ENCODE results near the gene PRPF38A. TPM values are rescaled to one million over a fixed set of nuclear protein-coding genes. Genes with fewer than 3 reads are reported as not detected.
A peak's percentile ranks its signal among the peaks of the same experiment; 100 is the strongest.

Gene PRPF38A, protein sequence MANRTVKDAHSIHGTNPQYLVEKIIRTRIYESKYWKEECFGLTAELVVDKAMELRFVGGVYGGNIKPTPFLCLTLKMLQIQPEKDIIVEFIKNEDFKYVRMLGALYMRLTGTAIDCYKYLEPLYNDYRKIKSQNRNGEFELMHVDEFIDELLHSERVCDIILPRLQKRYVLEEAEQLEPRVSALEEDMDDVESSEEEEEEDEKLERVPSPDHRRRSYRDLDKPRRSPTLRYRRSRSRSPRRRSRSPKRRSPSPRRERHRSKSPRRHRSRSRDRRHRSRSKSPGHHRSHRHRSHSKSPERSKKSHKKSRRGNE
- 10 to 100 TPM; 69.7 to 70.4 TPM for total RNA-seq
- polyA plus RNA-seq: 10 to 100 TPM; 27.5 to 45.8 TPM

GRCh38 chr1:52404116-52404974, at the start of gene PRPF38A, which contains the start of gene ORC1:
TSS of gene PRPF38A (plus strand) at chr1:52404602. CDS start at chr1:52404750, 148 bp downstream.
TSS of gene ORC1 (minus strand) at chr1:52404423. CDS start at chr1:52402223, 2,200 bp downstream.
- Histone ChIP-seq H3K4me1 (ENCODE audit: insufficient read depth, low read length) (peaks cover 25% of the 10 kb centered on the region), H3K4me3 (ENCODE audit: low read length in 2 of 2) (peak within 1 kb of the TSS; percentile 85 to 88), H3K27ac (ENCODE audit: low read depth, low read length) (peak within 1 kb of the TSS; percentile 91), H3K9me3 (ENCODE audit: control insufficient read depth in 1 of 2, low read length in 2 of 2) (no peaks in the 10 kb centered on the region), H3K36me3 (ENCODE audit: insufficient read depth, low read length) (peaks cover 24% of the 10 kb centered on the region), H3K27me3 (ENCODE audit: insufficient read depth, low read length) (no peaks in the 10 kb centered on the region)
- ChIA-PET CTCF (ENCODE audit: partially characterized antibody) (interaction anchor here (1.4 to 2.7 kb wide), 7 partner anchors 20 to 282 kb away, joined by 4 to 13 read pairs (median 6); partner anchors contain the start of gene SHISAL2A), POLR2A (ENCODE audit: partially characterized antibody) (interaction anchor here (0.9 to 3.4 kb wide), 25 partner anchors 9 to 523 kb away, joined by 3 to 74 read pairs (median 5); partner anchors contain the start of genes CC2D1B, KTI12, SCP2 and SHISAL2A)
- intact Hi-C loops (cut with micrococcal nuclease): loop anchor here (1.0 to 10.0 kb wide), 8 partner anchors 20 to 830 kb away; partner anchors contain the start of genes CC2D1B, MAGOH, NRDC and SHISAL2A
- Mint-ChIP-seq H3K27ac (peak within 1 kb of the TSS; percentile 94 to 99 (median 99)), H3K4me3 (peak within 1 kb of the TSS; percentile 98 to 100 (median 100)), H3K4me1 (peaks cover 22 to 44% (median 36%) of the 10 kb centered on the region in 4 donors), H3K27me3 (no peaks in the 10 kb centered on the region), H3K9me3 (peaks cover 0 to 2% (median 0%) of the 10 kb centered on the region in 8 donors), H3K36me3 (peaks cover 22 to 42% of the 10 kb centered on the region in 2 donors)
- DNase-seq: peak; percentile 94 to 98 (median 96)

GRCh38 chr1:52355436-52355835, 49.0 kb upstream of the PRPF38A start:
- intact Hi-C loops (cut with micrococcal nuclease): no loop called here
- peaks cover 60 to 80% of the 10 kb centered on the region in 2 donors for H3K36me3 Mint-ChIP-seq
- peaks cover 84% of the 10 kb centered on the region for H3K36me3 ChIP-seq (ENCODE audit: insufficient read depth, low read length)
- no peak for DNase-seq
- H3K27ac Mint-ChIP-seq: peak overlapping the region in 3 of 7 donors; percentile 62 to 80 (median 77)
- no peak overlapping the region for H3K27ac ChIP-seq (ENCODE audit: low read depth, low read length)
- ChIA-PET POLR2A (ENCODE audit: partially characterized antibody) (interaction anchor here (1.0 to 1.2 kb wide), 2 partner anchors 10 to 13 kb away, joined by 4 read pairs; partner anchors contain the start of gene CC2D1B), CTCF (ENCODE audit: partially characterized antibody) (no interaction called here)
- peaks cover 0 to 4% (median 0%) of the 10 kb centered on the region in 4 donors for H3K4me1 Mint-ChIP-seq
- H3K9me3 ChIP-seq (ENCODE audit: control insufficient read depth in 1 of 2, low read length in 2 of 2): no peaks in the 10 kb centered on the region
- H3K27me3 ChIP-seq (ENCODE audit: insufficient read depth, low read length): no peaks in the 10 kb centered on the region
- H3K4me3 Mint-ChIP-seq: no peak overlapping the region
- no peaks in the 10 kb centered on the region for H3K9me3 Mint-ChIP-seq
- H3K4me1 ChIP-seq (ENCODE audit: insufficient read depth, low read length): no peaks in the 10 kb centered on the region
- H3K27me3 Mint-ChIP-seq: no peaks in the 10 kb centered on the region
- no peak overlapping the region for H3K4me3 ChIP-seq (ENCODE audit: low read length in 2 of 2)

DNA sequence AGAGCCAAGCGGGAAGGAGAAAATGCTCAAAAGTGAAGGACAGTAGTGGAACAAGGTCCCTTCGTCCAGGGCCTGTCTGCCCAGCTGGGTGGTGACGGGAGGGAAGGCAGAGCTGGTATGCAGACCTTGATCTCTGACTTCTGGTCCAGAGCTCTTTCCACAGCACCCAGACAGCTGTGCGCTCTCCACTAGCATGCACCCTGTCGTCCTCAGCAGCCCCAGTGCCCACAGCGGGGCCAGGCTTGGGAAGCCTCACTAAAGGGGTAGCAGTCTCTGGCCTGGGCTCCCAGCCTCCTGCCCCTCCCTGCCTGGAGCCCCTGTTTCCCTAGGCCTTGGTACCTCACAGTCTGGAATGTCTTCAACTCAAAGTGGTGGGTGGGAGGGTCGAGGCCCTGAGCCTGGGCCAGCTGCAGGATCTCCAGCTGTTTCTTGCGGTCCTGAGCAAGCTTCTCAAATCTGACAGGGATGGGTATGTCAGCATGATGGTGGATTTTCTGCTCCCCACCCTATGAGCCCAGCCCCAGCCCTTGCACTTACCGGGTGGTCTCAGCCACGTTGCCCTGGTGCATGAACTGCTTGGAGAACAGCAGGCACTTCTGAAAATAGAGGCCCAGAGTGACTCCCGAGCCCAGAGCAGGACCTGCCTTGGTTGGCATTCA, 48.4 kb upstream of the PRPF38A start:
- H3K27me3 Mint-ChIP-seq: no peaks in the 10 kb centered on the region
- Histone ChIP-seq H3K9me3 (ENCODE audit: control insufficient read depth in 1 of 2, low read length in 2 of 2) (no peaks in the 10 kb centered on the region), H3K36me3 (ENCODE audit: insufficient read depth, low read length) (peaks cover 88% of the 10 kb centered on the region), H3K4me3 (ENCODE audit: low read length in 2 of 2) (no peak overlapping the region), H3K27ac (ENCODE audit: low read depth, low read length) (no peak overlapping the region), H3K4me1 (ENCODE audit: insufficient read depth, low read length) (no peaks in the 10 kb centered on the region), H3K27me3 (ENCODE audit: insufficient read depth, low read length) (no peaks in the 10 kb centered on the region)
- H3K27ac Mint-ChIP-seq: peak overlapping the region in 2 of 7 donors; percentile 77 to 80
- CTCF ChIA-PET (ENCODE audit: partially characterized antibody): interaction anchor here (0.6 to 1.2 kb wide), 2 partner anchors 12 to 566 kb away, joined by 3 read pairs; no protein-coding TSS in a partner anchor
- no peaks in the 10 kb centered on the region for H3K9me3 Mint-ChIP-seq
- intact Hi-C loops (cut with micrococcal nuclease): no loop called here
- no peak overlapping the region for H3K4me3 Mint-ChIP-seq
- POLR2A ChIA-PET (ENCODE audit: partially characterized antibody): interaction anchor here (1.0 to 1.2 kb wide), 2 partner anchors 10 to 12 kb away, joined by 4 read pairs; partner anchors contain the start of gene CC2D1B
- H3K36me3 Mint-ChIP-seq: peaks cover 60 to 85% of the 10 kb centered on the region in 2 donors
- peaks cover 0 to 4% (median 0%) of the 10 kb centered on the region in 4 donors for H3K4me1 Mint-ChIP-seq
- no peak for DNase-seq

- no peaks in the 10 kb centered on the region for H3K4me1 ChIP-seq (ENCODE audit: insufficient read depth, low read length)
- CTCF ChIA-PET (ENCODE audit: partially characterized antibody): interaction anchor here (0.6 to 1.2 kb wide), 2 partner anchors 11 to 565 kb away, joined by 3 read pairs; no protein-coding TSS in a partner anchor
- no peaks in the 10 kb centered on the region for H3K27me3 ChIP-seq (ENCODE audit: insufficient read depth, low read length)
- no peak for DNase-seq
- H3K27ac ChIP-seq (ENCODE audit: low read depth, low read length): no peak overlapping the region
- H3K4me1 Mint-ChIP-seq: peaks cover 2 to 5% (median 4%) of the 10 kb centered on the region in 4 donors
- POLR2A ChIA-PET (ENCODE audit: partially characterized antibody): interaction anchor here (1.2 to 1.7 kb wide), 2 partner anchors 8 to 11 kb away, joined by 4 read pairs; no protein-coding TSS in a partner anchor
- peaks cover 95% of the 10 kb centered on the region for H3K36me3 ChIP-seq (ENCODE audit: insufficient read depth, low read length)
- peaks cover 0 to 2% (median 0%) of the 10 kb centered on the region in 8 donors for H3K9me3 Mint-ChIP-seq
- no peaks in the 10 kb centered on the region for H3K9me3 ChIP-seq (ENCODE audit: control insufficient read depth in 1 of 2, low read length in 2 of 2)
- intact Hi-C loops (cut with micrococcal nuclease): no loop called here
- no peaks in the 10 kb centered on the region for H3K27me3 Mint-ChIP-seq
- H3K27ac Mint-ChIP-seq: peak overlapping the region in 3 of 7 donors; percentile 19 to 54 (median 48)
- H3K4me3 Mint-ChIP-seq: no peak overlapping the region
- H3K36me3 Mint-ChIP-seq: peaks cover 69 to 91% of the 10 kb centered on the region in 2 donors
- H3K4me3 ChIP-seq (ENCODE audit: low read length in 2 of 2): no peak overlapping the region
Measured at GRCh38 chr1:52356818-52357355, 47.5 kb upstream of the PRPF38A start.

- H3K9me3 ChIP-seq (ENCODE audit: control insufficient read depth in 1 of 2, low read length in 2 of 2): no peaks in the 10 kb centered on the region
- Mint-ChIP-seq H3K4me1 (peaks cover 4 to 9% (median 6%) of the 10 kb centered on the region in 4 donors), H3K9me3 (peaks cover 0 to 2% (median 0%) of the 10 kb centered on the region in 8 donors), H3K4me3 (no peak overlapping the region), H3K27ac (peak overlapping the region in 2 of 7 donors; percentile 54 to 61), H3K27me3 (no peaks in the 10 kb centered on the region), H3K36me3 (peaks cover 72 to 93% of the 10 kb centered on the region in 2 donors)
- ChIA-PET CTCF (ENCODE audit: partially characterized antibody) (interaction anchor here (1.2 kb wide), 1 partner anchor 11 kb away, joined by 3 read pairs; no protein-coding TSS in a partner anchor), POLR2A (ENCODE audit: partially characterized antibody) (interaction anchor here (1.7 kb wide), 1 partner anchor 9 kb away, joined by 4 read pairs; no protein-coding TSS in a partner anchor)
- H3K4me3 ChIP-seq (ENCODE audit: low read length in 2 of 2): no peak overlapping the region
- no peak overlapping the region for H3K27ac ChIP-seq (ENCODE audit: low read depth, low read length)
- no peaks in the 10 kb centered on the region for H3K27me3 ChIP-seq (ENCODE audit: insufficient read depth, low read length)
- DNase-seq: no peak
- peaks cover 100% of the 10 kb centered on the region for H3K36me3 ChIP-seq (ENCODE audit: insufficient read depth, low read length)
- intact Hi-C loops (cut with micrococcal nuclease): no loop called here
- no peaks in the 10 kb centered on the region for H3K4me1 ChIP-seq (ENCODE audit: insufficient read depth, low read length)
Measured at GRCh38 chr1:52357397-52357796, 47.0 kb upstream of the PRPF38A start.

- Histone ChIP-seq H3K9me3 (ENCODE audit: control insufficient read depth in 1 of 2, low read length in 2 of 2) (no peaks in the 10 kb centered on the region), H3K27me3 (ENCODE audit: insufficient read depth, low read length) (no peaks in the 10 kb centered on the region), H3K36me3 (ENCODE audit: insufficient read depth, low read length) (peaks cover 89% of the 10 kb centered on the region), H3K4me1 (ENCODE audit: insufficient read depth, low read length) (peaks cover 8% of the 10 kb centered on the region), H3K4me3 (ENCODE audit: low read length in 2 of 2) (no peak overlapping the region), H3K27ac (ENCODE audit: low read depth, low read length) (no peak overlapping the region)
- H3K36me3 Mint-ChIP-seq: peaks cover 60 to 84% of the 10 kb centered on the region in 2 donors
- intact Hi-C loops (cut with micrococcal nuclease): no loop called here
- H3K27me3 Mint-ChIP-seq: no peaks in the 10 kb centered on the region
- ChIA-PET CTCF (ENCODE audit: partially characterized antibody) (no interaction called here), POLR2A (ENCODE audit: partially characterized antibody) (no interaction called here)
- H3K9me3 Mint-ChIP-seq: peaks cover 0 to 2% (median 0%) of the 10 kb centered on the region in 8 donors
- H3K27ac Mint-ChIP-seq: peak overlapping the region in 4 of 7 donors; percentile 42 to 91 (median 54)
- DNase-seq: no peak
- peaks cover 6 to 22% (median 9%) of the 10 kb centered on the region in 4 donors for H3K4me1 Mint-ChIP-seq
- no peak overlapping the region for H3K4me3 Mint-ChIP-seq
Measured at GRCh38 chr1:52358851-52359497, 45.4 kb upstream of the PRPF38A start.
